ENCODE results near the gene LRRC75B. TPM values are rescaled to one million over a fixed set of nuclear protein-coding genes. Genes with fewer than 3 reads are reported as not detected.

Gene LRRC75B
- total and polyA plus RNA-seq, 2 of the 13 experiments (the other 11 are each of a cell fraction or from before 2014, with no cell fraction given), result 11.8 to 34.8 TPM

DNA sequence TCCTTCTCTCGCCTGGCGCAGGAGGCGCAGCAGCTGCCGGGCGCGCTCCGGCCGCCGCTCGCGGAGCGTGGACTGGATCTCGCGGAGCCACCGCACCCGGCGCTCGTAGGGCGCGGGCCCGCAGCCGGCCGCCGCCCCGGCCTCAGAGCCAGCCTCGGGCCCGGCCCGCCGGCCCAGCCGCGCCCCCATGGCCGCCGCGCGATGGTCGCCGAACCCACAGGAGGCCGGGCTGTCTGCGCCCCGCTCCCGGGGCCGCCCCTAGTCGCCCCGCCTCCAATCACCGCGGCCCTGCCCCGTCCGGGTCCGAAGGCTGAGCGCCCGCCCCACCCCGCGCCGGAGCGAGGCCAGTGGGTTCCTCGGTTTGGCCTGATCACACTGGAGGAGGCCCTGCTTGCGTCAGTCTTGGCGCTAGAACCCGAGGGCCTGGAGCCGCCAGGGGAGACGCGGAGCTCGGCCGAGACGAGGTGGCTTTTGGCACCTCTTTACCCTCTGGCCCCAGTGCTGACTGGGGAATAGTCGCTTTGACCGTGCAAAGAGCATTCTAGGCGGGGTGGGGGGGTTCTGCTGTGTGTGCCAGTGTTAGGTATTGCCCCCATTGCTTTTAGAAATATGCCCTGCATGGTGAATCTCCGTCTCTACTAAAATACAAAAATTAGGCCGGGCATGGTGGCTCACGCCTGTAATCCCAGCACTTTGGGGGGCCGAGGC is at the start of gene LRRC75B (continued):
- TF ChIP-seq, protein P1, sequence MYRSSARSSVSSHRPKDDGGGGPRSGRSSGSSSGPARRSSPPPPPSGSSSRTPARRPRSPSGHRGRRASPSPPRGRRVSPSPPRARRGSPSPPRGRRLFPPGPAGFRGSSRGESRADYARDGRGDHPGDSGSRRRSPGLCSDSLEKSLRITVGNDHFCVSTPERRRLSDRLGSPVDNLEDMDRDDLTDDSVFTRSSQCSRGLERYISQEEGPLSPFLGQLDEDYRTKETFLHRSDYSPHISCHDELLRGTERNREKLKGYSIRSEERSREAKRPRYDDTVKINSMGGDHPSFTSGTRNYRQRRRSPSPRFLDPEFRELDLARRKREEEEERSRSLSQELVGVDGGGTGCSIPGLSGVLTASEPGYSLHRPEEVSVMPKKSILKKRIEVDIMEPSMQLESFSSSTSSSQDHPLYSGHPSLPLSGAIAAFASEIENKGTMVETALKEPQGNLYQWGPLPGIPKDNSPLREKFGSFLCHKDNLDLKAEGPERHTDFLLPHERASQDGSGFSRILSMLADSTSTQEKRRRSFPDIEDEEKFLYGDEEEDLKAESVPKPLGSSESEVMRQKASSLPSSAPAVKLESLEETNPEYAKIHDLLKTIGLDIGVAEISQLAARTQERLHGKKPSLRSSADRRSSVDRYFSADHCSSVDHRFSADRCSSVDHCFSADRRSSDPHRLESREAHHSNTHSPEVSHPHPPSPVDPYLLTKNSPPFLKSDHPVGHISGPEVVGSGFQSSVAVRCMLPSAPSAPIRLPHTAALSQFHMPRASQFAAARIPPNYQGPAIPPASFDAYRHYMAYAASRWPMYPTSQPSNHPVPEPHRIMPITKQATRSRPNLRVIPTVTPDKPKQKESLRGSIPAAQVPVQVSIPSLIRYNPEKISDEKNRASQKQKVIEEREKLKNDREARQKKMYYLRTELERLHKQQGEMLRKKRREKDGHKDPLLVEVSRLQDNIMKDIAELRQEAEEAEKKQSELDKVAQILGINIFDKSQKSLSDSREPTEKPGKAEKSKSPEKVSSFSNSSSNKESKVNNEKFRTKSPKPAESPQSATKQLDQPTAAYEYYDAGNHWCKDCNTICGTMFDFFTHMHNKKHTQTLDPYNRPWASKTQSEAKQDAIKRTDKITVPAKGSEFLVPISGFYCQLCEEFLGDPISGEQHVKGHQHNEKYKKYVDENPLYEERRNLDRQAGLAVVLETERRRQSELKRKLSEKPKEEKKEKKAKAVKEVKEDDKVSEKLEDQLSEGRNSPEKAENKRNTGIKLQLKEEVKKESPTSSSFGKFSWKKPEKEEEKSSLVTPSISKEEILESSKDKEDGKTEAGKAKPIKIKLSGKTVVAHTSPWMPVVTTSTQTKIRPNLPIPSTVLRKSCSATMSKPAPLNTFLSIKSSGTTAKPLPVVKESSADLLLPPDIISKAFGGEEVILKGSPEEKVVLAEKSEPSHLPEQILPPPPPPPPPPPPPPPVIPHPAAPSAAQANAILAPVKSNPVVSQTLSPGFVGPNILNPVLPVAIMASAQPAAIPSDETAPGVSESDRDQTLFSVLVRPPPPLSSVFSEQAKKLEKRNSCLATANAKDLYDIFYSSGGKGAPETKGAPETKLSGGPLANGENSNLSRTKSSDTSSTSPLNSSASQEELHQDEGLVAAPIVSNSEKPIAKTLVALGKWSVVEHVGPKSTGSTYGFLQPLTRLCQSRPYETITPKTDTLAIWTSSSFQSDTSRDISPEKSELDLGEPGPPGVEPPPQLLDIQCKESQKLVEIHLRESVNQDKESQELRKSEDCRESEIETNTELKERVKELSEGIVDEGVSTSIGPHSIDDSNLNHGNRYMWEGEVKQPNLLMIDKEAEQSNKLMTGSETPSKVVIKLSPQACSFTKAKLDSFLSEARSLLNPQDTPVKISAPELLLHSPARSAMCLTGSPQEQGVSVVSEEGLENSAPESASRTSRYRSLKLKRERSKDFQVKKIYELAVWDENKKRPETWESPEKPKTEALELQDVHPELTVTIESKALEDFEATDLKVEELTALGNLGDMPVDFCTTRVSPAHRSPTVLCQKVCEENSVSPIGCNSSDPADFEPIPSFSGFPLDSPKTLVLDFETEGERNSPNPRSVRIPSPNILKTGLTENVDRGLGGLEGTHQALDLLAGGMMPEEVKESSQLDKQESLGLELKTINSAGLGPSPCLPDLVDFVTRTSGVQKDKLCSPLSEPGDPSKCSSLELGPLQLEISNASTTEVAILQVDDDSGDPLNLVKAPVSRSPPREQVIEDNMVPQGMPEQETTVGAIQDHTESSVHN (CRISPR knock-in tag; IDR thresholded peaks at IDR 0.05), result 0 out of 2 replicates have a peak, but pooled peaks have one; percentile 31
- TF ChIP-seq ZSCAN9 (CRISPR knock-in tag; IDR thresholded peaks at IDR 0.05; ENCODE audit: borderline replicate concordance) (peak; percentile 62; the same call in 1 of the 2 replicates), ZNF556 (CRISPR knock-in tag; IDR thresholded peaks at IDR 0.05; ENCODE audit: borderline replicate concordance) (no peak), TBX3 (IDR thresholded peaks at IDR 0.05; ENCODE audit: borderline replicate concordance) (no peak), ARNT2 (CRISPR knock-in tag; IDR thresholded peaks at IDR 0.05; ENCODE audit: low read depth) (peak; percentile 40; the same call in 1 of the 2 replicates), IRX3 (CRISPR knock-in tag; IDR thresholded peaks at IDR 0.05; ENCODE audit: borderline replicate concordance, low read depth) (peak; percentile 72; the same call in 1 of the 2 replicates), CBX1 (IDR thresholded peaks at IDR 0.05; ENCODE audit: low read depth) (no peak), NONO (IDR thresholded peaks at IDR 0.05) (no peak), NONO (CRISPR knock-in tag; conservative IDR thresholded peaks at IDR 0.05) (peak; percentile 83), AHR (CRISPR knock-in tag; IDR thresholded peaks at IDR 0.05) (no peak), NR2F1 (CRISPR knock-in tag; IDR thresholded peaks at IDR 0.05) (0 out of 4 replicates have a peak, but pooled peaks of 1 of the 2 experiments have one; percentile 7), SAP130 (CRISPR knock-in tag; IDR thresholded peaks at IDR 0.05; ENCODE audit: low read depth) (peak; percentile 80), ZNF878 (CRISPR knock-in tag; IDR thresholded peaks at IDR 0.05) (no peak)
- TF ChIP-seq, protein P2, sequence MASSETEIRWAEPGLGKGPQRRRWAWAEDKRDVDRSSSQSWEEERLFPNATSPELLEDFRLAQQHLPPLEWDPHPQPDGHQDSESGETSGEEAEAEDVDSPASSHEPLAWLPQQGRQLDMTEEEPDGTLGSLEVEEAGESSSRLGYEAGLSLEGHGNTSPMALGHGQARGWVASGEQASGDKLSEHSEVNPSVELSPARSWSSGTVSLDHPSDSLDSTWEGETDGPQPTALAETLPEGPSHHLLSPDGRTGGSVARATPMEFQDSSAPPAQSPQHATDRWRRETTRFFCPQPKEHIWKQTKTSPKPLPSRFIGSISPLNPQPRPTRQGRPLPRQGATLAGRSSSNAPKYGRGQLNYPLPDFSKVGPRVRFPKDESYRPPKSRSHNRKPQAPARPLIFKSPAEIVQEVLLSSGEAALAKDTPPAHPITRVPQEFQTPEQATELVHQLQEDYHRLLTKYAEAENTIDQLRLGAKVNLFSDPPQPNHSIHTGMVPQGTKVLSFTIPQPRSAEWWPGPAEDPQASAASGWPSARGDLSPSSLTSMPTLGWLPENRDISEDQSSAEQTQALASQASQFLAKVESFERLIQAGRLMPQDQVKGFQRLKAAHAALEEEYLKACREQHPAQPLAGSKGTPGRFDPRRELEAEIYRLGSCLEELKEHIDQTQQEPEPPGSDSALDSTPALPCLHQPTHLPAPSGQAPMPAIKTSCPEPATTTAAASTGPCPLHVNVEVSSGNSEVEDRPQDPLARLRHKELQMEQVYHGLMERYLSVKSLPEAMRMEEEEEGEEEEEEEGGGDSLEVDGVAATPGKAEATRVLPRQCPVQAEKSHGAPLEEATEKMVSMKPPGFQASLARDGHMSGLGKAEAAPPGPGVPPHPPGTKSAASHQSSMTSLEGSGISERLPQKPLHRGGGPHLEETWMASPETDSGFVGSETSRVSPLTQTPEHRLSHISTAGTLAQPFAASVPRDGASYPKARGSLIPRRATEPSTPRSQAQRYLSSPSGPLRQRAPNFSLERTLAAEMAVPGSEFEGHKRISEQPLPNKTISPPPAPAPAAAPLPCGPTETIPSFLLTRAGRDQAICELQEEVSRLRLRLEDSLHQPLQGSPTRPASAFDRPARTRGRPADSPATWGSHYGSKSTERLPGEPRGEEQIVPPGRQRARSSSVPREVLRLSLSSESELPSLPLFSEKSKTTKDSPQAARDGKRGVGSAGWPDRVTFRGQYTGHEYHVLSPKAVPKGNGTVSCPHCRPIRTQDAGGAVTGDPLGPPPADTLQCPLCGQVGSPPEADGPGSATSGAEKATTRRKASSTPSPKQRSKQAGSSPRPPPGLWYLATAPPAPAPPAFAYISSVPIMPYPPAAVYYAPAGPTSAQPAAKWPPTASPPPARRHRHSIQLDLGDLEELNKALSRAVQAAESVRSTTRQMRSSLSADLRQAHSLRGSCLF (CRISPR knock-in tag; IDR thresholded peaks at IDR 0.05; ENCODE audit: borderline replicate concordance), result no peak
- TF ChIP-seq, protein P3, sequence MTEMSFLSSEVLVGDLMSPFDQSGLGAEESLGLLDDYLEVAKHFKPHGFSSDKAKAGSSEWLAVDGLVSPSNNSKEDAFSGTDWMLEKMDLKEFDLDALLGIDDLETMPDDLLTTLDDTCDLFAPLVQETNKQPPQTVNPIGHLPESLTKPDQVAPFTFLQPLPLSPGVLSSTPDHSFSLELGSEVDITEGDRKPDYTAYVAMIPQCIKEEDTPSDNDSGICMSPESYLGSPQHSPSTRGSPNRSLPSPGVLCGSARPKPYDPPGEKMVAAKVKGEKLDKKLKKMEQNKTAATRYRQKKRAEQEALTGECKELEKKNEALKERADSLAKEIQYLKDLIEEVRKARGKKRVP (CRISPR knock-in tag; IDR thresholded peaks at IDR 0.05), result peak in 1 of 2 experiments; percentile 95; a peak in 2 of 4 replicates

All from HepG2 (cell line).